ENCODE results near the gene SH3RF3. TPM values are rescaled to one million over a fixed set of nuclear protein-coding genes. Genes with fewer than 3 reads are reported as not detected.

Gene SH3RF3
- total and polyA plus RNA-seq, 9 of the 15 experiments (the other 6 are each of a cell fraction or from before 2014, with no cell fraction given): 0.02 TPM; not detected in 8

GRCh38 chr2:109297566-109298490 is 168.8 kb downstream of the SH3RF3 start:
- DNase-seq (ENCODE audit: extremely low read depth in 1 of 4, low spot score in 3 of 4) (no peak), ATAC-seq (no peak), FAIRE-seq (no peak)
- Histone ChIP-seq H3K9ac (ENCODE audit: insufficient read depth in 1 of 2, low read depth in 2 of 2, low read length in 2 of 2) (no peak overlapping the region), H3K36me3 (ENCODE audit: control insufficient read depth, insufficient read depth, low read length) (no peaks in the 10 kb centered on the region), H2AFZ (ENCODE audit: low read depth, low read length) (no peak overlapping the region), H3K9me1 (ENCODE audit: control insufficient read depth, insufficient read depth, low read length) (no peaks in the 10 kb centered on the region), H3K4me1 (replicated peaks in 1 of 2; ENCODE audit: control insufficient read depth in 2 of 2, insufficient read depth in 2 of 2, low read length in 2 of 2) (no peaks in the 10 kb centered on the region), H3K27me3 (ENCODE audit: control insufficient read depth in 2 of 2, insufficient read depth in 2 of 2, low read length in 2 of 2) (peaks cover 0 to 33% of the 10 kb centered on the region in 2 experiments; a peak in 4 of 5 replicates), H4K20me1 (replicated peaks; ENCODE audit: control insufficient read depth, insufficient read depth, low read length) (no peaks in the 10 kb centered on the region), H3K4me2 (ENCODE audit: insufficient read depth, low read length) (no peak overlapping the region), H3K27ac (ENCODE audit: extremely low read depth, low read depth, low read length) (no peak overlapping the region), H3K4me3 (no peak overlapping the region), H3K9me3 (replicated peaks; ENCODE audit: control insufficient read depth, insufficient read depth, low read depth, low read length) (no peaks in the 10 kb centered on the region), H3K79me2 (ENCODE audit: control insufficient read depth, insufficient read depth, low read length) (no peaks in the 10 kb centered on the region)
- intact Hi-C loops (cut with micrococcal nuclease) (no loop called here), in situ Hi-C loops (cut with MboI) (no loop called here)
- BruUV-seq (replicated peaks): no TSS peak
- TF ChIP-seq SRSF3 (IDR thresholded peaks at IDR 0.05; ENCODE audit: insufficient read depth, low read length) (no peak), ZNF507 (tag; conservative IDR thresholded peaks at IDR 0.05) (no peak), NR3C1 (CRISPR knock-in tag; IDR thresholded peaks at IDR 0.05) (no peak), RNF2 (IDR thresholded peaks at IDR 0.05) (no peak), ARID1B (IDR thresholded peaks at IDR 0.05) (no peak), ZNF384 (IDR thresholded peaks at IDR 0.05; ENCODE audit: low read depth, low read length) (no peak), RBM15 (IDR thresholded peaks at IDR 0.05; ENCODE audit: insufficient read depth, low read length) (no peak), ZNF740 (CRISPR knock-in tag; IDR thresholded peaks at IDR 0.05) (no peak), ZNF740 (tag; IDR thresholded peaks at IDR 0.05) (no peak), CCNT2 (IDR thresholded peaks at IDR 0.05; ENCODE audit: borderline replicate concordance, extremely low read depth, insufficient read length, low read depth, low read length) (no peak), BRCA1 (IDR thresholded peaks at IDR 0.05) (no peak), BRCA1 (CRISPR knock-in tag; IDR thresholded peaks at IDR 0.05) (no peak), TCFL5 (CRISPR knock-in tag; conservative IDR thresholded peaks at IDR 0.05) (no peak), ZNF785 (CRISPR knock-in tag; IDR thresholded peaks at IDR 0.05) (no peak), FOXA3 (CRISPR knock-in tag; conservative IDR thresholded peaks at IDR 0.05 in 1 of 2, IDR thresholded peaks at IDR 0.05 in 1 of 2) (no peak), XRCC5 (IDR thresholded peaks at IDR 0.05; ENCODE audit: low read depth, low read length) (no peak), PYGO2 (tag; IDR thresholded peaks at IDR 0.05) (no peak), FOS (IDR thresholded peaks at IDR 0.05; ENCODE audit: extremely low read depth, insufficient read length) (no peak), FOXK1 (CRISPR knock-in tag; IDR thresholded peaks at IDR 0.05; ENCODE audit: borderline replicate concordance) (no peak)
- ChIA-PET CTCF (ENCODE audit: low intra/inter-chr PET ratio) (no interaction called here), POLR2A (no interaction called here)
- 2% methylated on average over 9 of the region's 11 CpGs for WGBS (ENCODE audit: insufficient coverage, low coverage, missing lambda C conversion rate)
